ENCODE measurements around the gene DIPK1B. TPM values are rescaled to one million over a fixed set of nuclear protein-coding genes. Genes with fewer than 3 reads are reported as not detected.

DIPK1B gene
- total and polyA plus RNA-seq, 10 of the 15 experiments (the other 5 are each of a cell fraction or from before 2014, with no cell fraction given), result 0.08 to 0.28 (median 0.13) TPM; not detected in 3

- Histone ChIP-seq H3K9ac (ENCODE audit: control insufficient read depth, insufficient read depth, low read length) (no peak overlapping the region), H3K79me2 (ENCODE audit: control insufficient read depth, insufficient read depth, low read length) (no peaks in the 10 kb centered on the region), H3K4me2 (ENCODE audit: control insufficient read depth, insufficient read depth) (no peak overlapping the region), H3K27ac (ENCODE audit: control insufficient read depth, insufficient read depth) (no peak overlapping the region), H3K27me3 (replicated peaks in 1 of 2; ENCODE audit: control insufficient read depth in 2 of 2, insufficient read depth in 2 of 2, low read length in 1 of 2) (0 out of 4 replicates have a peak, but pooled peaks cover 0 to 2% of the 10 kb centered on the region in 2 experiments), H2AFZ (ENCODE audit: control insufficient read depth, low read depth, low read length) (no peak overlapping the region), H3K36me3 (ENCODE audit: control insufficient read depth in 2 of 2, insufficient read depth in 2 of 2, low read length in 1 of 2) (no peaks in the 10 kb centered on the region), H3K9me3 (replicated peaks; ENCODE audit: control insufficient read depth, insufficient read depth, low read length) (peaks cover 33% of the 10 kb centered on the region), H3K4me3 (no peak overlapping the region), H3K4me1 (ENCODE audit: control insufficient read depth, insufficient read depth, low read length) (no peaks in the 10 kb centered on the region), H4K20me1 (ENCODE audit: control insufficient read depth, insufficient read depth) (no peaks in the 10 kb centered on the region)
- intact Hi-C loops (cut with micrococcal nuclease; ENCODE audit: unreplicated experiment) (no loop called here), in situ Hi-C loops (cut with MboI) (no loop called here)
- no peak for TF ChIP-seq ZNF274 (IDR thresholded peaks at IDR 0.05; ENCODE audit: insufficient read depth, insufficient read length)
- no peak for TF ChIP-seq ZNF24 (IDR thresholded peaks at IDR 0.05)
- TF ChIP-seq NFYB (IDR thresholded peaks at IDR 0.05; ENCODE audit: insufficient read depth, low read depth, low read length), result no peak
- TF ChIP-seq RB1 (IDR thresholded peaks at IDR 0.05; ENCODE audit: borderline replicate concordance), result no peak
- TF ChIP-seq ZNF384 (IDR thresholded peaks at IDR 0.05; ENCODE audit: borderline replicate concordance, low read depth, low read length), result no peak
- no peak for TF ChIP-seq SP1 (IDR thresholded peaks at IDR 0.05; ENCODE audit: low read depth, low read length)
- TF ChIP-seq BHLHE40 (IDR thresholded peaks at IDR 0.05; ENCODE audit: borderline replicate concordance in 1 of 2, low read depth in 2 of 2, low read length in 1 of 2), result no peak
- TF ChIP-seq MEF2B (IDR thresholded peaks at IDR 0.05; ENCODE audit: partially characterized antibody, poor library complexity, severe bottlenecking), result no peak
- no peak for TF ChIP-seq SREBF2 (IDR thresholded peaks at IDR 0.05; ENCODE audit: low read length)
- TF ChIP-seq POLR2A (IDR thresholded peaks at IDR 0.05; ENCODE audit: low read depth, low read length), result no peak
- ATAC-seq, result no peak
- ChIA-PET RAD21 (ENCODE audit: unreplicated experiment) (no interaction called here), CTCF (interaction anchor here (0.5 to 1.1 kb wide), 3 partner anchors 11 to 292 kb away, joined by 3 to 5 read pairs (median 3); partner anchors contain the start of gene NPDC1), POLR2A (no interaction called here), SMC1A (ENCODE audit: uncharacterized antibody, unreplicated experiment) (no interaction called here)
- BruUV-seq (replicated peaks), result no TSS peak
- no peak for FAIRE-seq
- DNase-seq (ENCODE audit: low read depth, low spot score), result no peak
- 49% methylated on average over 24 of the region's 24 CpGs for WGBS (ENCODE audit: insufficient coverage, insufficient replicate concordance, low lambda C conversion rate, missing lambda C conversion rate)
Observed at GRCh38 chr9:136754626-136755301, 42.4 kb downstream of the DIPK1B start.

Data from GM12878 (cell line).